DND-41 (cell line): ENCODE measurements around the gene DDR1.

ENCODE experiments used
- EZH2 ChIP-seq: IDR thresholded peaks from 3 replicates; pipeline ENCODE4 v1.6.1; 2012; ENCODE audit warnings: borderline replicate concordance, low read depth, mild to moderate bottlenecking, moderate library complexity, low read length, inconsistent platforms; ENCODE audit not compliant: severe bottlenecking
- TF ChIP-seq, protein P1 (sequence below): IDR thresholded peaks from 2 replicates; pipeline ENCODE4 v1.5.1; 2012; ENCODE audit warnings: borderline replicate concordance, low read length, moderate library complexity, mild to moderate bottlenecking; ENCODE audit not compliant: poor library complexity, severe bottlenecking; ENCODE audit errors: extremely low read depth

DNA sequence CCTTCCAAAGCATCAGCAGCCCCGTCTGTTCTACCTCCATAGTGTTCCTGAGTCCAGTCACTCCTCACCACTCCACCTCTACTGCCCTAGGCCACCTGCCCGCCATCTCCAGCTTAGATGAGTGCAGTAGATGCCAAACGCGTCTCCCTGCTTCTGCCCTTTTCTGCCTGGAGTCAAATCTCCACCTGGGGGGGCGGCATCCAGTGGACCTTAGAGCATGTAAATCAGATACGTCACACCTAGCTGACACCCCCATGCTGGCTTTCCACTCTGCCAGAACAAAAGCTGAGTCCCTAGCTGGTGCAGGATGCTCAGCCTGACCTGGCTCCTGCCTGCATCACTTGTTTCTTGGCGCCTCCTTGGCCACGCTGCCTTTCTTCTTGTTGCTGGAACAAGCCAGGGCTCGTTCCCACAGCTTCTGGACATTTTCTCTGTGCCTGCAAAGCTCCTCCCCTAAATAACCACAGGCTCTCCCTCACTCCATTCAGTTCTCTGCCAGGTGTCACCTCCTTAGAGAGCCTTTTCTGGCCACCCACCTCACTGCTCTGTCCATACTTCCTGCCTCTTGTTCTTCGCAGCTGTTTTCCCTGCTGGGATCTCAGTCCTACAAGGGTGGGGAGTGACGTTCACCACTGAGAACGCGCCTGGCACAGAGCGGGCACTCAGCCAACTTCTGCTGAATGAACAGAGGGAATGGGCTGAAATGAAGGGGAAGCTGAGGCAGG, 5.8 kb downstream of the DDR1 start:
- TF ChIP-seq, protein P1, sequence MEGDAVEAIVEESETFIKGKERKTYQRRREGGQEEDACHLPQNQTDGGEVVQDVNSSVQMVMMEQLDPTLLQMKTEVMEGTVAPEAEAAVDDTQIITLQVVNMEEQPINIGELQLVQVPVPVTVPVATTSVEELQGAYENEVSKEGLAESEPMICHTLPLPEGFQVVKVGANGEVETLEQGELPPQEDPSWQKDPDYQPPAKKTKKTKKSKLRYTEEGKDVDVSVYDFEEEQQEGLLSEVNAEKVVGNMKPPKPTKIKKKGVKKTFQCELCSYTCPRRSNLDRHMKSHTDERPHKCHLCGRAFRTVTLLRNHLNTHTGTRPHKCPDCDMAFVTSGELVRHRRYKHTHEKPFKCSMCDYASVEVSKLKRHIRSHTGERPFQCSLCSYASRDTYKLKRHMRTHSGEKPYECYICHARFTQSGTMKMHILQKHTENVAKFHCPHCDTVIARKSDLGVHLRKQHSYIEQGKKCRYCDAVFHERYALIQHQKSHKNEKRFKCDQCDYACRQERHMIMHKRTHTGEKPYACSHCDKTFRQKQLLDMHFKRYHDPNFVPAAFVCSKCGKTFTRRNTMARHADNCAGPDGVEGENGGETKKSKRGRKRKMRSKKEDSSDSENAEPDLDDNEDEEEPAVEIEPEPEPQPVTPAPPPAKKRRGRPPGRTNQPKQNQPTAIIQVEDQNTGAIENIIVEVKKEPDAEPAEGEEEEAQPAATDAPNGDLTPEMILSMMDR: no peak
- TF ChIP-seq EZH2: no peak
